Gastroesophageal sphincter (tissue), 3 donors: Measurements from ENCODE around the gene CTPS2.

ENCODE experiments used
- CTCF ChIP-seq, 4 experiments: fragments of 200-600 bp in 2 of 4; fragments of 450-650 bp in 2 of 4; sonication (generic) in 1 of 4; IDR thresholded peaks; one replicate each; pipeline ENCODE4 v1.5.1; 2017 to 2019; ENCODE audit warnings: antibody characterized with exemption in 4 of 4, mild to moderate bottlenecking in 2 of 4, moderate library complexity in 2 of 4
- EP300 ChIP-seq: sonication (generic); formaldehyde crosslinking; IDR thresholded peaks from one replicate; pipeline ENCODE4 v1.6.1; 2017; ENCODE audit warnings: antibody characterized with exemption, mild to moderate bottlenecking
- POLR2AphosphoS5 ChIP-seq: sonication (generic); formaldehyde crosslinking; IDR thresholded peaks from one replicate; pipeline ENCODE4 v1.6.1; 2017; ENCODE audit warnings: antibody characterized with exemption

GRCh38 chrX:16603822-16604221 is 108.6 kb downstream of the CTPS2 start:
- TF ChIP-seq CTCF (IDR thresholded peaks at IDR 0.05) (no peak), EP300 (no peak), POLR2AphosphoS5 (no peak)
